Activated CD4-positive, alpha-beta T cell treated with anti-CD3 and anti-CD28 coated beads for 36 hours (primary cell): Measurements from ENCODE around the gene FBXO46. TPM values are rescaled to one million over a fixed set of nuclear protein-coding genes. Genes with fewer than 3 reads are reported as not detected.

Experiments used
- ATAC-seq: fragments of 200-7000 bp; cut with Tn5 transposase; one replicate; pipeline ENCODE4 v1.10.0; 2021; ENCODE audit warnings: mild to moderate bottlenecking, moderate library complexity
- CTCF ChIA-PET: fragments of 350-600 bp; sonication (Branson Sonifier 250); formaldehyde crosslinking; loops from one replicate; lab custom pipeline; 2021; ENCODE audit warnings: antibody characterized with exemption; lab: Charles Lee
- POLR2A ChIA-PET: fragments of 350-600 bp; sonication (Branson Sonifier 250); formaldehyde crosslinking; loops from one replicate; lab custom pipeline; 2021; ENCODE audit warnings: antibody characterized with exemption, inconsistent platforms; lab: Charles Lee
- DNase-seq: peaks from one replicate; pipeline ENCODE4 v3.0.0-alpha.2; 2020
- H3K27ac Mint-ChIP-seq: one replicate; pipeline ENCODE4 v1.8.0; 2021; ENCODE audit warnings: mixed read lengths
- H3K27me3 Mint-ChIP-seq: one replicate; pipeline ENCODE4 v1.8.0; 2021; ENCODE audit warnings: mixed read lengths
- H3K36me3 Mint-ChIP-seq: one replicate; pipeline ENCODE4 v1.8.0; 2021; ENCODE audit warnings: low read depth, mixed read lengths
- H3K4me1 Mint-ChIP-seq: one replicate; pipeline ENCODE4 v1.8.0; 2021; ENCODE audit warnings: mixed read lengths
- H3K4me3 Mint-ChIP-seq: one replicate; pipeline ENCODE4 v1.8.0; 2021; ENCODE audit warnings: mild to moderate bottlenecking, moderate library complexity, mixed read lengths
- H3K9me3 Mint-ChIP-seq: one replicate; pipeline ENCODE4 v1.8.0; 2021; ENCODE audit warnings: low read depth, mixed read lengths
- intact Hi-C, 2 experiments: fragments of 100-400 bp; cut with DNase I in 1 of 2; cut with micrococcal nuclease in 1 of 2; formaldehyde crosslinking; loops; one replicate each; pipeline versions ENCODE4 v1.14.2 to v1.15.1; 2022 to 2024; cut with DNase I, micrococcal nuclease
- total RNA-seq, 2 experiments: library from RNA; stranded (reverse); gene quantifications; one replicate each; pipeline ENCODE4 v1.2.3, GENCODE V29; 2021

The FBXO46 gene
- total RNA-seq, 2 experiments from 2014 or later = 32.3 to 43.3 TPM

DNA sequence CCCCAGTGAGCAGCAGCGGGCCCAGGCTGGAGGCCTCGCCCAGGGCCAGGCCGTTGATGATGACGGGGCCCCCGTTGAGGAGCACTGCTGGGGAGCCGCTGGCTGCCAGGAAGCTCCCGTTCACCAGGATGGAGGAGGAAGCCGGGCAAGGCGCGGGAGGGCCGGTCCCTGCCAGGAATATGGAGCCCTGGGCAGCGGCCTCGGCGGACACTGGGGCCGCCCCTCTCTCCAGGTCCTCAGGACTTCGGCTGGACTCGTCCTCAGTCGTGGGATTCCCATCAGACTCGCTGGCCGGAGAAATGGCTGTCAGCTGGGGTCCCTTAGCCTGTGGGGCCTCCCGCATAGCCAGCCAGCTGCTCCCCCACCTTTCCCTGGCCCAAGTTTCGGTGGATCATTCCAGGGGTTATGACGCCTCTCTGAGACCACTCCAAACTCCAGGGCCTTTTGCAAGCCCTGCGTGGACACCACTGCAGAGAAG, 36.2 kb upstream of the FBXO46 start:
- intact Hi-C loops = loop anchor here in 1 of 2 experiments (5.0 kb wide), 1 partner anchor 50 kb away; no protein-coding TSS in a partner anchor
- Mint-ChIP-seq H3K4me3 (no peak overlapping the region), H3K36me3 (peaks cover 3% of the 10 kb centered on the region), H3K27me3 (peaks cover 10% of the 10 kb centered on the region), H3K27ac (no peak overlapping the region), H3K4me1 (peaks cover 10% of the 10 kb centered on the region), H3K9me3 (no peaks in the 10 kb centered on the region)
- ATAC-seq = no peak
- DNase-seq = no peak
- CTCF ChIA-PET = interaction anchor here (1.2 to 1.7 kb wide), 2 partner anchors 32 to 50 kb away, joined by 3 to 6 read pairs; no protein-coding TSS in a partner anchor
- POLR2A ChIA-PET = no interaction called here

- Mint-ChIP-seq H3K9me3 (no peaks in the 10 kb centered on the region), H3K27me3 (peaks cover 10% of the 10 kb centered on the region), H3K4me1 (peaks cover 10% of the 10 kb centered on the region), H3K27ac (no peak overlapping the region), H3K36me3 (peaks cover 3% of the 10 kb centered on the region), H3K4me3 (no peak overlapping the region)
- intact Hi-C loops = loop anchor here in 1 of 2 experiments (5.0 kb wide), 1 partner anchor 49 kb away; no protein-coding TSS in a partner anchor
- ATAC-seq (no peak), DNase-seq (no peak)
- CTCF ChIA-PET = interaction anchor here (1.2 kb wide), 1 partner anchor 33 kb away, joined by 3 read pairs; no protein-coding TSS in a partner anchor
- POLR2A ChIA-PET = no interaction called here
These were observed 35.7 kb upstream of the FBXO46 start for GRCh38 chr19:45766296-45766868.

DNA sequence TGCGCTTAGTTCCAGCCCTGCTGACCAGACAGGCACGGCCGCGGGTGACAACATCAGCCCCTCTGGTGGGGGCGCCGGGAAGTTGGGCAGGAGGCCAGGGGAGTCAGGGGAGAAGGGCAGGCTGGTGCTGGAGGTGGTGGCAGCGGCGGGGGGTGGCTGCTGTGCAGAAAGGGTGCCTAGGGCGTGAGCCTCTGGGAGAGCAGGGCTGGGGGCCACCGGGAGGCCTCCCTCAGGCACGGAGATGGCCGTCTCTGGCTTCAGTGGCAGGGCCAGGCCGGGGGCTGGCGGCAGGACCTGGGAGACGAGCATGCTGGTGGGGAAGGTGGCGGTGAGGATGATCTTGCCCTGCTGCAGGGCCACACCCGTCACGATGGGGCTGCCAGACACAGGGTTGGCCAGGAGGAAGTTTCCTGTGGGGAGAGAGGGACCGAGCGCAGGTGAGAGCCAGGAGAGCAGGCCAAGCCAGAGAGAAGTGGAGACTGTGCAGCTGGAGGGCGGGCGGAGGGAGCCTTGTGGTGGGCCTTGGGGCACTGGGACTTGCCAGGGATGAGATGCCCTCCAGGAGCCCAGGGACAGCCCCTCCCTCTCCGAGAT, 35.1 kb upstream of the FBXO46 start:
- Mint-ChIP-seq H3K27ac (no peak overlapping the region), H3K4me3 (no peak overlapping the region), H3K4me1 (peaks cover 6% of the 10 kb centered on the region), H3K9me3 (no peaks in the 10 kb centered on the region), H3K27me3 (peaks cover 10% of the 10 kb centered on the region), H3K36me3 (no peaks in the 10 kb centered on the region)
- ATAC-seq = no peak
- no peak for DNase-seq
- POLR2A ChIA-PET = interaction anchor here (0.6 kb wide), 1 partner anchor 183 kb away, joined by 3 read pairs; no protein-coding TSS in a partner anchor
- CTCF ChIA-PET = interaction anchor here (0.8 kb wide), 1 partner anchor 52 kb away, joined by 3 read pairs; no protein-coding TSS in a partner anchor
- intact Hi-C loops = loop anchor here in 1 of 2 experiments (5.0 kb wide), 1 partner anchor 48 kb away; no protein-coding TSS in a partner anchor

DNA sequence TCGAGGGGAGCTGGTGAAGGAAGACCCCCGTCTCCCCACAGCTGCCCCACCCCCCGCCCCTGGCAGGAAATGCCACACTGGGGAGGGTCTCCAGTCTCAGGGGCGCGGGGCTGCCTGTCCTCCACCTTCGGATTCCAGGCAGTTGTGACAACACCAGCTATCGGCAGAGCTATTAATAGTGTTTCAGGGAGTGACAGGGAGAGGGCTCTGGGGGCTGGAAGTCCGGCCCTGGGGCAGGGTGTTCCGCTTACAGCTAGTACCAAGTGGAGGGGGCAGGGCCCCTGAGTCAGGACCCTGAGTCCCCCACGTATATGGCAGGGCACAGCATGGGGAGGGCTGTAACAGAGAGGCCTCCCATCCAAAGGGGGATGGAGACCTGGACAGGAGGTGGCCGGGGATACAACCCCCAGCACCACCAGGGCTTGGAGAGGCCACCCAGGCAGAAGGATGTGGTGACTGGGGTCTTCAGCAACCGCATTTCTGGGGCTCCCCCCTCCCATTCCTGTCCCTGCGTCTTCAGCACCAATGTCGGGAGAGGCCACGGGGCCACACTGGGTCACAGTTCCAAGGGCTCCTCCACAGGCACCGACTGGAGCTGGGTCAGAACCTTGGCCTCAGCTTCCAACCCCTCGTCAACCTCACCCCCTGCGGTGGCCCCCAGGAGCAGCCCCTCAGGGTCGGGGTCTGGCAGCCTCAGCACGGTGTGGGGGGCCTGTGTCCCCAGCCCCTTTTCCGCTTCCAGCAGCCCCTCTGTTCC, 34.4 kb upstream of the FBXO46 start:
- H3K4me3 Mint-ChIP-seq = no peak overlapping the region
- ChIA-PET CTCF (interaction anchor here (0.8 kb wide), 1 partner anchor 52 kb away, joined by 3 read pairs; no protein-coding TSS in a partner anchor), POLR2A (interaction anchor here (0.6 kb wide), 1 partner anchor 184 kb away, joined by 3 read pairs; no protein-coding TSS in a partner anchor)
- intact Hi-C loops = loop anchor here in 1 of 2 experiments (5.0 kb wide), 1 partner anchor 48 kb away; no protein-coding TSS in a partner anchor
- H3K9me3 Mint-ChIP-seq = no peaks in the 10 kb centered on the region
- no peak overlapping the region for H3K27ac Mint-ChIP-seq
- ATAC-seq = no peak
- DNase-seq = no peak
- no peaks in the 10 kb centered on the region for H3K36me3 Mint-ChIP-seq
- H3K27me3 Mint-ChIP-seq = peaks cover 10% of the 10 kb centered on the region
- H3K4me1 Mint-ChIP-seq = peaks cover 6% of the 10 kb centered on the region

GRCh38 chr19:45764475-45764874, 33.8 kb upstream of the FBXO46 start:
- Mint-ChIP-seq H3K27me3 (peaks cover 10% of the 10 kb centered on the region), H3K4me3 (no peak overlapping the region), H3K36me3 (no peaks in the 10 kb centered on the region), H3K27ac (no peak overlapping the region), H3K9me3 (no peaks in the 10 kb centered on the region), H3K4me1 (peaks cover 2% of the 10 kb centered on the region)
- DNase-seq = no peak
- intact Hi-C loops = no loop called here
- ATAC-seq = no peak
- POLR2A ChIA-PET = no interaction called here
- CTCF ChIA-PET = no interaction called here

DNA sequence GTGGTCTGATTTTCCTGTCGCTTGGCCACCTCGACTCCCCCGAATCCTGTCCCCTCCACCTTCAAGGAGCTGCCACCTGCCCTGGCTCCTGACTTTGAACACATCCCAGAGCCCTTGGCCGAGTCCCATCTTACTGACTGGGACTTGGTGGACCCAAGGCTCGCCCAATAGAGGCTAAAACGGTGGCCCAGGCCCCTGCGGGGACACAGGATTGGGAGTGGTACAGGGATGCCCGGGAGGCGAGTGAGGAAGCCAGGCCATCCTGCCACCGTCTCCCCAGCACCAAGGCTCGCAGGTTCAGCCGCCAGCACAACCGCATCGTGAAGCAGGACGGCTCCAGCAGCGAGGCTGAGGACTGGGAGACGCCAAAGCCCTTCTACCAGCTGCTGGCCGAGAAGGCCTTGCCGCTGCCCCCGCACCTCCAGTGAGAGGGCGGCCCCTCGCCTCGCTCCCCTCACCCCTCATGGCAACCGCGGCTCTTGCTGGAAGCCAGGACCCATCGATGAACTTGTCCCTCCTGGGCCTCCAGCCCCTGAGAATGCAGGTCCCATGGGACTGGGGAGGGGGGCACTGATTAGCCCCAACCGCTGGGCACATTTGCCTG, 33.1 kb upstream of the FBXO46 start:
- intact Hi-C loops = no loop called here
- Mint-ChIP-seq H3K36me3 (no peaks in the 10 kb centered on the region), H3K4me3 (no peak overlapping the region), H3K9me3 (no peaks in the 10 kb centered on the region), H3K27ac (no peak overlapping the region), H3K4me1 (peaks cover 1% of the 10 kb centered on the region), H3K27me3 (peaks cover 10% of the 10 kb centered on the region)
- DNase-seq (no peak), ATAC-seq (no peak)
- POLR2A ChIA-PET = interaction anchor here (0.6 kb wide), 1 partner anchor 46 kb away, joined by 3 read pairs; no protein-coding TSS in a partner anchor
- CTCF ChIA-PET = interaction anchor here (0.5 kb wide), 1 partner anchor 266 kb away, joined by 4 read pairs; no protein-coding TSS in a partner anchor

DNA sequence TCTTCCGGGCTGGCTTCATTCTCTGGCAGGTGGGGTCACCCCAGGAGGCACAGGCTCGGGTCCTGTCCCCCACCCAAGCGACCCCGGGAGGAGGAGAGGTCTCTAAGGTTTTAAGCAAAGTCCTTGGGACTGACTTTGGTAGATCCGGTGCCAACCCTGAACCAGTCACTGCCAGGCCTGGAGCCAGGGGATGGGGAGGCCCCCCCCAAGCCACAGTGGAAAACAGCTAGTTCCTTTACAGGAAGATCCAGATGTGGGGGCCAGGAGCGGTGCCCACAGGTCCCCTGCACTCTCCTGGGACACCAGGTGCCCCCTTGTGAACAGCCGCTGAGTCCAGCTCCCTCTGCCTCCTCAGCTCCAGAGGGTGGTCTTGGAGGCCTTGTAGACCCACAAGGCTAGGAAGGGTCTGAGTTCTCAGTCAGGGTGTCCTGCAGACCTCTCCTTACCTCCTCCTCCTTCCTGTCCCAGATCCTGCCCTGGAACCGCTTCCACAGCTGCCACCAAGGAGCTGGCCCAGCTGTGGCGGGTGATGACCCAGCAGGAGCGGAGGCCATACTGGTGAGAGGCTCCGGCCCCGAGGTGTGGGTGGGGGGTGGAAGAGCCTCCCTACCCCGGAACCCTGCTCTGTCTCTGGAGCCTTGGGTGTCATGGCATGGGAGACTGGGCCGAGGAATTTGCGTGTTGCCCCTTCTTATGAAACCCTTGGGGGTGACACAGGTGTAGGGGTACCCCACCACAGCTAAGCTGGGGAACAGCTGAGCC, 32.4 kb upstream of the FBXO46 start:
- Mint-ChIP-seq H3K27ac (no peak overlapping the region), H3K9me3 (no peaks in the 10 kb centered on the region), H3K4me1 (peaks cover under 1% of the 10 kb centered on the region), H3K4me3 (no peak overlapping the region), H3K36me3 (no peaks in the 10 kb centered on the region), H3K27me3 (peaks cover 9% of the 10 kb centered on the region)
- POLR2A ChIA-PET = no interaction called here
- intact Hi-C loops = no loop called here
- CTCF ChIA-PET = interaction anchor here (0.7 kb wide), 2 partner anchors 71 to 180 kb away, joined by 3 read pairs; partner anchors contain the start of gene QPCTL
- no peak for ATAC-seq
- no peak for DNase-seq

- Mint-ChIP-seq H3K27ac (no peak overlapping the region), H3K36me3 (no peaks in the 10 kb centered on the region), H3K27me3 (peaks cover 4% of the 10 kb centered on the region), H3K9me3 (no peaks in the 10 kb centered on the region), H3K4me3 (no peak overlapping the region), H3K4me1 (no peaks in the 10 kb centered on the region)
- CTCF ChIA-PET = interaction anchor here (0.8 kb wide), 1 partner anchor 9 kb away, joined by 3 read pairs; no protein-coding TSS in a partner anchor
- DNase-seq (no peak), ATAC-seq (no peak)
- POLR2A ChIA-PET = interaction anchor here (0.6 kb wide), 2 partner anchors 48 to 945 kb away, joined by 3 read pairs; no protein-coding TSS in a partner anchor
- intact Hi-C loops = no loop called here
These were observed 31.0 kb upstream of the FBXO46 start for GRCh38 chr19:45761714-45762113.

DNA sequence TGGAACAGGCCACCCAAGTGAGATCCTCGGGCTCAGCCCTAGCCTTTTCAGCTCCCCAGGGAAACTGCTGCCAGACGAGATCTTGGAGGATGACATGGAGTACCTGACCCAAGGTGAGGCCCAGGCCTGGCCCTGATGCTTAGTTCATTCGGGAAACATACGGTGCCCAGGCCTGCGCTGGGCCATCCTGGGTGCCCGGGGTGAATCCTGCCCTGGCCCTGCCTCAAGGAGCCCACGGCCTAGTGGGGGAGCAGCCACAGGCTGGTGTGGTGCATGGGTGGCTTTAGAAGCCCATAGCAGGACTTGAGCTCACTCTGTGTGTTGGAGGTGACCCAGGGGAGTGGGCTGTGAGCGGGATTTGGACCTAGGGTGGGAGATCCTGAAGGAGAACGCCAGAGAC, 28.2 kb upstream of the FBXO46 start:
- no peak overlapping the region for H3K27ac Mint-ChIP-seq

DNA sequence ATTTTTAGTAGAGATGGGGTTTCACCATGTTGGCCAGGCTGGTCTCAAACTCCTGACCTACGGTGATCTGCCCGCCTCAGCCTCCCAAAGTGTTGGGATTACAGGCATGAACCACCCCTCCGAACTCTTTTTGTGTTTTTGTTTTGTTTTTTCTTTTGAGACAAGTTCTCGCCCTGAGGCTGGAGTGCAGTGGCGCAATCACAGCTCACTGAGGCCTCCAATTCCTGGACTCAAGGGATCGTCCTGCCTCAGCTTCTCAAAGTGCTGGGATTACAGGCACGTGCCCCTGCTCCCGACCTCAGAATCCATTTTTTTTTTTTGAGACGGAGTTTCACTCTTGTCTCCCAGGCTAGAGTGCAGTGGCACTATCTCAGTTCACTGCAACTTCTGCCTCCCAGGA, 27.0 kb upstream of the FBXO46 start:
- Mint-ChIP-seq H3K27me3 (peaks cover 2% of the 10 kb centered on the region), H3K27ac (no peak overlapping the region), H3K4me3 (no peak overlapping the region), H3K9me3 (no peaks in the 10 kb centered on the region), H3K36me3 (no peaks in the 10 kb centered on the region), H3K4me1 (no peaks in the 10 kb centered on the region)
- intact Hi-C loops = no loop called here
- ChIA-PET POLR2A (no interaction called here), CTCF (interaction anchor here (0.6 kb wide), 1 partner anchor 1125 kb away, joined by 3 read pairs; no protein-coding TSS in a partner anchor)
- ATAC-seq (no peak), DNase-seq (no peak)

More for the DNA sequence above, 28.2 kb upstream of the FBXO46 start:
- intact Hi-C loops = no loop called here
- ChIA-PET CTCF (no interaction called here), POLR2A (no interaction called here)
- DNase-seq = no peak
- H3K36me3 Mint-ChIP-seq = no peaks in the 10 kb centered on the region
- no peaks in the 10 kb centered on the region for H3K9me3 Mint-ChIP-seq
- no peak overlapping the region for H3K4me3 Mint-ChIP-seq
- H3K27me3 Mint-ChIP-seq = peaks cover 2% of the 10 kb centered on the region
- no peak for ATAC-seq
- no peaks in the 10 kb centered on the region for H3K4me1 Mint-ChIP-seq
